Measurements from ENCODE around the gene CDCA4. TPM values are rescaled to one million over a fixed set of nuclear protein-coding genes. Genes with fewer than 3 reads are reported as not detected.

CDCA4 gene
- total and polyA plus RNA-seq, 3 donors from 2014 or later: 18.3 to 27.5 (median 26.2) TPM

DNA sequence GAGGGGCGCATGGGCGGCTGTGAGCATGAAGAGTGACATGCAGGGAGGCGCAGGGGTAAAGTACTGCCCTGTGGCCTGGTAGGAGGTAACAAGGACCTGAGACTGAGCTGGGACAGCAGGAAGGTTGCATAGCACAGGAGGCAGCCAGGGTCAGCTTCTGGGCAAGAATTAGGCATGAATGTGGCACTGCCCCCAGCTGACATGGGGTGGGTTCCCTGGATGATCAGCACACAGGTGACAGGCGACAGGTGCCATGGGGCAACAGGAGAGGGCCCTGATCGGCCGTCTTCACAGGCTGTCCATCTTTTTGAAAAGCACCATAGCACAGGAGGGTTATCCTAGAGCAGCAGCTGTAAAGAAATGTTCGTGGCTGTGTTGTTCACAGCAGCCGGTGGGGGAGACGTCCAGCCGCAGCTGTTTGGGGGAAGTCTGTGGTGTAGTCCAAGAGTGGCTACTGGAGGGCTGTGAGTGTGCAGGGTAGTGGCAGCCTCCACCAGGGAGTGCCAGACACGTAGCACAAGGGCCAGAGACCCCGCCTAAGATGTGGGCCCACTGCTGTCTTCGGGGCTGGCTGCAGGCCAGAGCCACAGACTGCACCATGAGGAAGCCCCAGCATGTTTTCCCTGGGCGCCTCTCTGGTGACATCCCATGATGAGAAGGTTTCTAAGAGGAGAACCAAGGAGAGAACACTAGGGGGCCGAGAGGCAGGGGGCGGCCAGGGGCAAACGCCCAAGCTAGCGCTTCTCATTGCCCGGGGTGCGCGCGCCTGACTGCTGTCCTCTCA lies 26.9 kb downstream of the CDCA4 start:
- Histone ChIP-seq H3K36me3 (ENCODE audit: low read depth, missing control alignments) (no peaks in the 10 kb centered on the region), H3K4me3 (no peak overlapping the region), H3K9me3 (no peaks in the 10 kb centered on the region), H3K27me3 (no peaks in the 10 kb centered on the region), H3K27ac (no peak overlapping the region), H3K4me1 (no peaks in the 10 kb centered on the region)
- intact Hi-C loops (cut with DNase I; ENCODE audit: low total_unique reads): no loop called here
- no peak for DNase-seq
- TF ChIP-seq CTCF (IDR thresholded peaks at IDR 0.05) (no peak), POLR2A (IDR thresholded peaks at IDR 0.05) (no peak)
- WGBS, 2 donors: 86 to 87% methylated on average over 22 of the region's 22 CpGs

GRCh38 chr14:104993306-104993705 lies 27.6 kb downstream of the CDCA4 start:
- H3K9me3 ChIP-seq: no peaks in the 10 kb centered on the region
- no peak overlapping the region for H3K4me3 ChIP-seq
- H3K36me3 ChIP-seq (ENCODE audit: low read depth, missing control alignments): no peaks in the 10 kb centered on the region
- no peak for DNase-seq
- H3K27me3 ChIP-seq: no peaks in the 10 kb centered on the region
- WGBS, 2 donors: 91 to 92% methylated on average over 9 to 12 of the region's 12 CpGs
- no peak overlapping the region for H3K27ac ChIP-seq
- H3K4me1 ChIP-seq: no peaks in the 10 kb centered on the region
- no peak for TF ChIP-seq CTCF (IDR thresholded peaks at IDR 0.05)
- TF ChIP-seq POLR2A (IDR thresholded peaks at IDR 0.05): no peak
- intact Hi-C loops (cut with DNase I; ENCODE audit: low total_unique reads): no loop called here

DNA sequence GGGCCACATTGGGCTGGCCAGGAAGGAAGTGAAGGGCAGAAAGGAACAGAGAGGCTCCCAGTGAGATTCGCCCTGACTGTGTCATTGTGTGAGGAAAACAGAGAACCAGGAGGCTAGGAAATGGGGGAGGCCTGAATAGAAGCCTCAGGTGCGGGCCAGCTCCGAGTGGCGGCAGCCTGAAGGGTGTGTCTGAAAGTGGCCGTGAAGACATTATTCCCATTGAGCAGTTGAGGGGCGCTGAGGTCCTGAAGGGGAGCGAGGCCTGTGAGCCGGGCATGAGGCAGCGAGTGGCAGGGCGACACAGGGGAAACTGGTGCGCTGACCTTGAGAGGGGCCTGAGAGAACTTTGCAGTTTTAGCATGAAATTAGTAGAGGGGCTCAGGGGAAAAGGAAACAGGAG lies 28.4 kb downstream of the CDCA4 start:
- Histone ChIP-seq H3K36me3 (ENCODE audit: low read depth, missing control alignments) (no peaks in the 10 kb centered on the region), H3K27ac (no peak overlapping the region), H3K4me1 (no peaks in the 10 kb centered on the region), H3K27me3 (no peaks in the 10 kb centered on the region), H3K4me3 (no peak overlapping the region), H3K9me3 (no peaks in the 10 kb centered on the region)
- intact Hi-C loops (cut with DNase I; ENCODE audit: low total_unique reads): no loop called here
- 93 to 95% methylated on average over 11 of the region's 11 CpGs for WGBS, 2 donors
- TF ChIP-seq POLR2A (IDR thresholded peaks at IDR 0.05) (no peak), CTCF (IDR thresholded peaks at IDR 0.05) (no peak)
- no peak for DNase-seq

- TF ChIP-seq CTCF (IDR thresholded peaks at IDR 0.05) (no peak), POLR2A (IDR thresholded peaks at IDR 0.05) (no peak)
These were observed 29.0 kb downstream of the CDCA4 start for GRCh38 chr14:104991896-104992230.

GRCh38 chr14:104989951-104990303 lies 31.0 kb downstream of the CDCA4 start:
- intact Hi-C loops (cut with DNase I; ENCODE audit: low total_unique reads): no loop called here
- Histone ChIP-seq H3K27me3 (no peaks in the 10 kb centered on the region), H3K27ac (no peak overlapping the region), H3K4me3 (no peak overlapping the region), H3K9me3 (no peaks in the 10 kb centered on the region), H3K36me3 (ENCODE audit: low read depth, missing control alignments) (no peaks in the 10 kb centered on the region), H3K4me1 (peaks cover 8% of the 10 kb centered on the region)
- no peak for DNase-seq
- 96 to 100% methylated on average over 2 to 7 of the region's 7 CpGs for WGBS, 2 donors
- TF ChIP-seq POLR2A (IDR thresholded peaks at IDR 0.05) (no peak), CTCF (IDR thresholded peaks at IDR 0.05) (no peak)

More at GRCh38 chr14:104991896-104992230, 29.0 kb downstream of the CDCA4 start:
- no peaks in the 10 kb centered on the region for H3K9me3 ChIP-seq
- H3K27ac ChIP-seq: no peak overlapping the region
- intact Hi-C loops (cut with DNase I; ENCODE audit: low total_unique reads): no loop called here
- H3K4me1 ChIP-seq: peaks cover under 1% of the 10 kb centered on the region
- 96 to 98% methylated on average over 34 of the region's 34 CpGs for WGBS, 2 donors
- no peak overlapping the region for H3K4me3 ChIP-seq
- DNase-seq: no peak
- H3K27me3 ChIP-seq: no peaks in the 10 kb centered on the region
- no peaks in the 10 kb centered on the region for H3K36me3 ChIP-seq (ENCODE audit: low read depth, missing control alignments)

All from testis (tissue), 3 donors.